ENCODE data around the gene SERGEF. TPM values are rescaled to one million over a fixed set of nuclear protein-coding genes. Genes with fewer than 3 reads are reported as not detected.

Gene SERGEF
- total RNA-seq, 1 donor from 2014 or later = 17.6 TPM

DNA sequence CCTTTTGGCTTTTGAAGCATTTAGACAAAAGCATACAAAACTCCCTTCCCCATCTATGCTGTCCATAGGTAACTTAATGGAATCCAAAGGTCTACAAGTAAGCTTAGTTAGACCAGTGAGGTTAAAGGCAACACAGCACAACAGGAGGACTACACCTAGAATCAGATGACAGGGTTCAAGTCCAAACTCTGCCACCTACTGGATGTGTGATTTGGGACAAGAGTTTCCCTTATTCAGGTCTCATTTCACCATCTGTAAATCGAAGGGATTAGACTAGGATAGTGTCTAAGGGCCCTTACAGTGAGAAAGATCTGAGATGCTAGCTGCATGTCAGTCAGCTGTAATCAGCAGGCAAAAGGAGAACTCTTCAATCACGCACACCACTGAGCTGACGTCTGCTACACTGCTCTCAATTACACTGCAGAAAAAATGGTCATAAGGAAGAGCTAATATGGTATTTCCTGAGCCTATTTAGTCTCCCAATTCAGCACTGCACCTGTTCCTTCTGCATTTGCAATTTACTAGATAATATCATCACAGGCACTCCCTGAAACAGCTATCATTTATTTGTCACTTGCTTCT, 82.2 kb downstream of the SERGEF start:
- Mint-ChIP-seq H3K36me3 (ENCODE audit: low read depth, unreplicated experiment) (peaks cover 4% of the 10 kb centered on the region), H3K27me3 (ENCODE audit: low read depth, unreplicated experiment) (no peaks in the 10 kb centered on the region), H3K9me3 (ENCODE audit: unreplicated experiment) (peaks cover 3% of the 10 kb centered on the region), H3K27ac (ENCODE audit: unreplicated experiment) (no peak overlapping the region), H3K4me1 (ENCODE audit: low read depth, unreplicated experiment) (no peaks in the 10 kb centered on the region), H3K4me3 (ENCODE audit: unreplicated experiment) (no peak overlapping the region)
- Histone ChIP-seq H3K9me3 (ENCODE audit: insufficient read depth, low read depth, low read length) (no peaks in the 10 kb centered on the region), H3K9ac (ENCODE audit: low read length) (no peak overlapping the region), H3K4me1 (ENCODE audit: insufficient read depth, low read length) (no peaks in the 10 kb centered on the region), H3K27me3 (ENCODE audit: insufficient read depth, low read length) (no peaks in the 10 kb centered on the region), H3K27ac (ENCODE audit: low read depth, low read length) (no peak overlapping the region), H3K79me2 (ENCODE audit: insufficient read depth, low read length) (no peaks in the 10 kb centered on the region), H3K4me3 (ENCODE audit: insufficient read depth, low read depth, low read length) (no peak overlapping the region), H3K36me3 (ENCODE audit: insufficient read depth, low read length) (no peaks in the 10 kb centered on the region), H3K4me2 (ENCODE audit: low read length) (no peak overlapping the region), H4K20me1 (ENCODE audit: insufficient read depth, low read length) (no peaks in the 10 kb centered on the region), H2AFZ (ENCODE audit: low read depth, low read length) (no peak overlapping the region)
- DNase-seq (ENCODE audit: low read depth) (no peak), FAIRE-seq (no peak)
- TF ChIP-seq, protein P1, sequence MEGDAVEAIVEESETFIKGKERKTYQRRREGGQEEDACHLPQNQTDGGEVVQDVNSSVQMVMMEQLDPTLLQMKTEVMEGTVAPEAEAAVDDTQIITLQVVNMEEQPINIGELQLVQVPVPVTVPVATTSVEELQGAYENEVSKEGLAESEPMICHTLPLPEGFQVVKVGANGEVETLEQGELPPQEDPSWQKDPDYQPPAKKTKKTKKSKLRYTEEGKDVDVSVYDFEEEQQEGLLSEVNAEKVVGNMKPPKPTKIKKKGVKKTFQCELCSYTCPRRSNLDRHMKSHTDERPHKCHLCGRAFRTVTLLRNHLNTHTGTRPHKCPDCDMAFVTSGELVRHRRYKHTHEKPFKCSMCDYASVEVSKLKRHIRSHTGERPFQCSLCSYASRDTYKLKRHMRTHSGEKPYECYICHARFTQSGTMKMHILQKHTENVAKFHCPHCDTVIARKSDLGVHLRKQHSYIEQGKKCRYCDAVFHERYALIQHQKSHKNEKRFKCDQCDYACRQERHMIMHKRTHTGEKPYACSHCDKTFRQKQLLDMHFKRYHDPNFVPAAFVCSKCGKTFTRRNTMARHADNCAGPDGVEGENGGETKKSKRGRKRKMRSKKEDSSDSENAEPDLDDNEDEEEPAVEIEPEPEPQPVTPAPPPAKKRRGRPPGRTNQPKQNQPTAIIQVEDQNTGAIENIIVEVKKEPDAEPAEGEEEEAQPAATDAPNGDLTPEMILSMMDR (IDR thresholded peaks at IDR 0.05; ENCODE audit: insufficient read depth, low read depth, low read length) = no peak

DNA sequence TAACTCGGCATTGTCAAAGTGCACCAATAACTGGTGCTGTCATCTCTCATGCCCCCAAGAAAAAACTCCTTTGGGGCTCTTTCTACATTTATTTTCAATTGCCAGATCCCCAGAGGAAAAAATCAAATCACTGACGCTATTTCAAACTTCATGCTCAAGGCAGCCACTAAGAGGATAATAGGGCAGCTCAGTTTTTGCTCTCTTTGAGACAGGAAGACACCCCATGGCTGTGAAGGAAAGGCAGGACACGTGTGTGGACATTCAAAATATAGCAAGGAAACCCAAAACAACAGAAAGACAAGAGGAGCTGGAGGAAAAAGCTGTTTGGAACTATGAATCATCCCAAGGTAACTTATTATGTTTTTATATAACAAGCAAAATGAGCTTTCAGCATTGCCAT, 83.7 kb downstream of the SERGEF start:
- no peaks in the 10 kb centered on the region for H3K79me2 ChIP-seq (ENCODE audit: insufficient read depth, low read length)
- Mint-ChIP-seq H3K4me1 (ENCODE audit: low read depth, unreplicated experiment) (no peaks in the 10 kb centered on the region), H3K4me3 (ENCODE audit: unreplicated experiment) (no peak overlapping the region), H3K9me3 (ENCODE audit: unreplicated experiment) (peaks cover 3% of the 10 kb centered on the region), H3K27me3 (ENCODE audit: low read depth, unreplicated experiment) (no peaks in the 10 kb centered on the region), H3K27ac (ENCODE audit: unreplicated experiment) (no peak overlapping the region), H3K36me3 (ENCODE audit: low read depth, unreplicated experiment) (peaks cover 4% of the 10 kb centered on the region)
- no peak overlapping the region for H2AFZ ChIP-seq (ENCODE audit: low read depth, low read length)
- H3K27ac ChIP-seq (ENCODE audit: low read depth, low read length) = no peak overlapping the region
- FAIRE-seq (no peak), DNase-seq (ENCODE audit: low read depth) (no peak)
- no peaks in the 10 kb centered on the region for H3K4me1 ChIP-seq (ENCODE audit: insufficient read depth, low read length)
- TF ChIP-seq, protein P1 (IDR thresholded peaks at IDR 0.05; ENCODE audit: insufficient read depth, low read depth, low read length) = no peak
- TF ChIP-seq EZH2 (IDR thresholded peaks at IDR 0.05; ENCODE audit: insufficient read depth, low read length) = no peak
- H3K4me3 ChIP-seq (ENCODE audit: insufficient read depth, low read depth, low read length) = no peak overlapping the region
- no peaks in the 10 kb centered on the region for H4K20me1 ChIP-seq (ENCODE audit: insufficient read depth, low read length)
- H3K4me2 ChIP-seq (ENCODE audit: low read length) = no peak overlapping the region
- no peaks in the 10 kb centered on the region for H3K36me3 ChIP-seq (ENCODE audit: insufficient read depth, low read length)
- H3K9ac ChIP-seq (ENCODE audit: low read length) = no peak overlapping the region
- no peaks in the 10 kb centered on the region for H3K9me3 ChIP-seq (ENCODE audit: insufficient read depth, low read depth, low read length)
- H3K27me3 ChIP-seq (ENCODE audit: insufficient read depth, low read length) = no peaks in the 10 kb centered on the region

DNA sequence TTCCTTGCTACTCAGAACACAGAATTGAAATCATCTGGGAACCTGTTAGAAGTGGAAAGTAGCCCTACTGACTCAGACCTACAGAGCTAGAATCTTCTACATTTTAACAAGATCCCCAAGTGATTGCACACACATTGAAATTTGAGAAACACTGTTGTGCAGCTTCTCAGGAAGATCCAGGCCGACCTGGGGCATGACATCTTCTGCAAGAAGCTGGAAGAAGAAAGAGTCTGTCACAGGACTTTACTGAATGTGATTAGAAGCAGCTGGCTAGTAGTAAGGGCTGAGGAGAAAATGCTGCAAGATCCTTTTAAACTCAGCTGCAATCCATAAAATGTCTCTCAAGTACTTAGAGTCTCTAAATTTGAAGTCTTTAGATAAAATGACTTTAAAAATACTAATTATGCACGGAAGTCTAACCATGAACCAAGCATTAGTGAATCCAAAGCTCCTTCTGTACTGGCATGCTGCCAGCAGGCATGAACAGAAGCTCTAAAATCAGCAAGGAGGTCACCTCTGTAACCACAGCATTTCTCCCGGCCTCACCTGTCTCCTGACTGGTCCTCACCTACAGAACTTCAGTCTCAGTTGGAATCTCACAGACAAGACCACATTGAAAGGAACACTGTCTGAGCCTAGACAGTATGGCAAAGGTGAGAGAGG, 85.0 kb downstream of the SERGEF start:
- TF ChIP-seq EZH2 (IDR thresholded peaks at IDR 0.05; ENCODE audit: insufficient read depth, low read length) = no peak
- TF ChIP-seq, protein P1 (IDR thresholded peaks at IDR 0.05; ENCODE audit: insufficient read depth, low read depth, low read length) = no peak
- Histone ChIP-seq H3K4me2 (ENCODE audit: low read length) (no peak overlapping the region), H3K27me3 (ENCODE audit: insufficient read depth, low read length) (no peaks in the 10 kb centered on the region), H2AFZ (ENCODE audit: low read depth, low read length) (no peak overlapping the region), H3K27ac (ENCODE audit: low read depth, low read length) (no peak overlapping the region), H3K79me2 (ENCODE audit: insufficient read depth, low read length) (no peaks in the 10 kb centered on the region), H3K36me3 (ENCODE audit: insufficient read depth, low read length) (peaks cover under 1% of the 10 kb centered on the region), H3K9ac (ENCODE audit: low read length) (no peak overlapping the region), H3K4me1 (ENCODE audit: insufficient read depth, low read length) (no peaks in the 10 kb centered on the region), H3K4me3 (ENCODE audit: insufficient read depth, low read depth, low read length) (no peak overlapping the region), H4K20me1 (ENCODE audit: insufficient read depth, low read length) (no peaks in the 10 kb centered on the region), H3K9me3 (ENCODE audit: insufficient read depth, low read depth, low read length) (no peaks in the 10 kb centered on the region)
- FAIRE-seq (no peak), DNase-seq (ENCODE audit: low read depth) (no peak)
- Mint-ChIP-seq H3K36me3 (ENCODE audit: low read depth, unreplicated experiment) (peaks cover 4% of the 10 kb centered on the region), H3K27ac (ENCODE audit: unreplicated experiment) (no peak overlapping the region), H3K4me1 (ENCODE audit: low read depth, unreplicated experiment) (peaks cover 4% of the 10 kb centered on the region), H3K4me3 (ENCODE audit: unreplicated experiment) (no peak overlapping the region), H3K27me3 (ENCODE audit: low read depth, unreplicated experiment) (no peaks in the 10 kb centered on the region), H3K9me3 (ENCODE audit: unreplicated experiment) (peaks cover 3% of the 10 kb centered on the region)

Data from astrocyte (in vitro differentiated cells and primary cell).